Stimulated activated CD4-positive, alpha-beta T cell treated with anti-CD3 and anti-CD28 coated beads, Interleukin-4, amount 100 ng/mL, for 4 hours (primary cell): ENCODE results near the gene GOLGA8O.
"Not testable (repeated sequence)": the region's sequence is repeated elsewhere in the genome, so short reads cannot be mapped to it uniquely, and the experiment has no call there.

Source experiments
- DNase-seq, 2 experiments: peaks; one replicate each; pipeline ENCODE4 v3.0.0-alpha.2; 2020

The GOLGA8O gene, protein sequence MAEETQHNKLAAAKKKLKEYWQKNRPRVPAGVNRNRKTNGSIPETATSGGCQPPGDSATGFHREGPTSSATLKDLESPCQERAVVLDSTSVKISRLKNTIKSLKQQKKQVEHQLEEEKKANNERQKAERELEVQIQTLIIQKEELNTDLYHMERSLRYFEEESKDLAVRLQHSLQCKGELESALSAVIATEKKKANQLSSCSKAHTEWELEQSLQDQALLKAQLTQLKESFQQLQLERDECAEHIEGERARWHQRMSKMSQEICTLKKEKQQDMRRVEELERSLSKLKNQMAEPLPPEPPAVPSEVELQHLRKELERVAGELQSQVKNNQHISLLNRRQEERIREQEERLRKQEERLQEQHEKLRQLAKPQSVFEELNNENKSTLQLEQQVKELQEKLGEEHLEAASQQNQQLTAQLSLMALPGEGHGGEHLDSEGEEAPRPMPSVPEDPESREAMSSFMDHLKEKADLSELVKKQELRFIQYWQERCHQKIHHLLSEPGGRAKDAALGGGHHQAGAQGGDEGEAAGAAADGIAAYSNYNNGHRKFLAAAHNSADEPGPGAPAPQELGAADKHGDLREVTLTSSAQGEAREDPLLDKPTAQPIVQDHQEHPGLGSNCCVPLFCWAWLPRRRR

DNA sequence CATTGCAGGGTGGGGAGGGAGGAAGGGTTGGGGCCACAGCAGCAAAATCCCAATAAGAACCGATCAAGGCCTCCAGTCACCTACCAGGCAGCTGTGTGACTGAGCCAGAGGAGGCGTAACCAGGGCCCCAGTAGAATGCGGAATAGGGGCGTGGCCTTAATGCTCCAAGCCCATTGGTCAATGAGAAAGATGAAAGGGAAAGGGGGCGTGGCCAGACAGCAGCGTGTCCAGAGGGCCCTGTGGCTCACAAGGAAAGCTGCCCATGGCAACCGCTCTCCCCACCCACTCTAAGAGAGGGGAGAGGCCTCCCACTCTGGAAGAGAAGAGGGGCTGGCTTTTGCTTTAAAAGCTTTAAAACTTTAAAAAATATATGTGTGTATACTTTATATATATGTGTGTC, at the start of gene GOLGA8O:
Gene GOLGA8O (minus strand): TSS at position 101 of the 400 bp plus-strand sequence. CDS start 98 bp downstream, at position 3.
- DNase-seq: not testable (repeated sequence)

DNA sequence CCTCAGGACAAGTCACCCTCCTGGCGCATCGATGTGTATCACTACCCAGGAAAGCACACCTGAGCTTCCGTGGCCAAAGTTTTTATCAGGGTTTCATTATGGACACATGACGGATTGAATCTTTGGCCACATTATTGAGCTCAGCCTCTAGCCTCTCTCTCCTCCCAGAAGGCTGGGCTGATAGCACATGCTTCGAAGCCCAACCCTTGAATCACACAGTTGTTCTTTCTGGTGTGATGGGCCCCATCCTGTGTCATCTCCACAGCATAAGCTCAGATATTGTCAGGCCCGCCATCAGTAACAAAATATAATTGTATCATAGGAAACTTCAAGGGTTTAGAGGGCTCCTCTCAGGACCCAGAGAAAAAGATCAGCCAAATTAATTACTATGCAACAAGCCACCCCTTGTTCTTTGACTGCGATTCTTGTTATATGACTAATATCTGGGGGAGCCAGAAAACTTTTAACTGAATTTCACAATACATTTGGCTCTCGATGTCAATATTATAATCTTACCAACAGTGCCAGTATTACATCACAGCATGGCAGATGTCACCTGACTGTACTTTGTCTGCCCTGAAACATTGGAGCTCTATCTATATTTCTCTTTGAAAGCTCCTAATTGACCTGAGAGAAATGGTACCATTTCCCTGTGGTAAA, 48.8 kb upstream of the GOLGA8O start:
- DNase-seq: not testable (repeated sequence)

DNA sequence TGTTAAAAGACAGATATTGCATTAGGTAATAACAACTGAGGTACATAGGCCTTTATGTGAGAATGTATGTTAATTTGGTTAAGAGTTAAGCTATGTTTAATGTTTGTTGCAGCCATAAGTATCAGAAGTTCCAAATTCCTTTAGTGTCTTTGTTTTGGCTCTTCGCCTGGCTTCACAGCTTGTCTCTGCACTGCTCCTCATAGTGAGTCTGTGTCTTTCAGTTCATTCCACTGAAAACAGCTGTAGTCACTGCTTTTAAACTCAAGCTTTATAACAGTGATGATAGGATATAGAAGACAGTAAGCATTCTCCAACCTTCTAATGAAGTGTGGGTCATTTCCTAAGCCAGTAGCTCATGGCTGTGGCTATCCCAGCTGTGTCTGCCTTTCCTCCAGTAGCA, 47.5 kb upstream of the GOLGA8O start:
- DNase-seq: not testable (repeated sequence)

DNA sequence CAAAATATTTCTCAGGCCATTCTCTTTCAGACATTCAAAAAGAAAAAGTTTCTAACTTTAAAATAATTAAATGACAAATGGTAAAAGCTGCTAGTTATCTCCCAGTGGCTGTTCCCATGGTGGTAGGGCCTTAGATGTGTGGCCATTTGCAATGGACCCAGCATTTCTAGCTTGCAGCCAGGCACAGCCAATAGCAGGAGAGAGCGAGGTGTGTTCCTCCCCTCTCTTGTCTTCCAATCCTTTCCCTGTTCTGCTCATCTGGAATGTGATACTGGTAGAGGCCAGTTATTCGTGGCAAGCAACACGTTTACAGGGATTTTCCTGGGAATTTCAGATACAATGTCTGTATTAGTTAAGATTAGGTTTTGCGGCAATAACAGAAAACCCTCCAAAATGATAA, 37.3 kb upstream of the GOLGA8O start:
- DNase-seq: not testable (repeated sequence)

DNA sequence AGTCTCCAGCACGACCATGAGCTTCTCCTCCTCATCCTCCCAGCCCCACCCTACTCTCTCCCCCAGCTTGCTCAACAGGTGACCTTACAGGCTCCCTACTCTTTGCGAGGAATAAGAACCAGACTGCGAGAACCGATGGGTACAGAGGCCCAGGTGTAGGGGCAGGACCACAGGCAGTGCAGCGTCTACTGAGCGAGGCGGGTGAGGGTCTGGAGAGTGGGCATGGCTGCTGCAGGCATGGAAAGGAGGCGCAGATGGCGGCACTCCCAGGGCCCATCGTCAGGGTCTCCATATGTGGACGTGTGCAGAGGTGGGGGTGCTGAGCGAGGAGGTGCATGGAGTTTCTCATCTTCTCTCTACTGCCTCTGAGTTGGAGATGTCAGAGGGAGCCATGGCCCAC, 31.0 kb upstream of the GOLGA8O start:
- DNase-seq: not testable (repeated sequence)

DNA sequence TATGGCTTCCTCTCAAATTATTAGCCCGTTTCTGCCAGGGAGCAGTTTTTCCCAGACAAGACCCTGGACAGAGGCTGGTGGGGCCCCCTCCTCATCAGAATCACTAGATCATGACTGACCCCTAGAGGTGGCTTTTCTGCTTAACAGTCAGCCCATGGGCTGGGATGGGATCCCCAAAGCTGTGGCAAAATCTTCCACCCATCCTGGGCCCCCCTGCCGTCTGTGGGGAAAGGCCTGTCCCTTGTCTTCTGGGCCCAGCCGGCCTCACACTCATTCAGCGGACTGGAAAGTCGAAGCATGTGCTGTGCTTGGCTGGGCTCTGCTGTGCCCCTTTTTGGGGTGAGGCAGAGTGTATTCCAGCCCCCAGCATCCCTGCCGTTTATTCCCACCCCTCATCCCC, 27.9 kb upstream of the GOLGA8O start:
- not testable (repeated sequence) for DNase-seq

DNA sequence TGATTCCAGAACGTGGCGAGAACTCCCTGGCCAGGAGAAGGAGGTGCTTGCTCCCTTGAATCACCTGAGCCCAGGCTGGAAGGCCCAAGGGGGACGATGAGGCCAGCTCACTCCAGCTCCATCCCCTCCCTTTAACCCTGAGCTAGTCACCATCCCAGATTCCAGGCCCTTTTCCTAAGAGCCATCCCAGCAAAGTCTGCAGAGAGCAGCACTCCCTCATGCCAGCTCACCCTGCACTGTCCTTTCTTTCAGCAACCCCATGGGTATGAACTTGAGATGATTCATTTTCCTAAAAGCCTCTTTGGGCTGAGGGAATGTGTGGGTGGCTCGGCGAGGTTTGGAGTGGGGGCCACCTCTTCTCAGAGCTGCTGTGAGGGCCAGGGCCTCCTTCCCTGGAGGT, 26.2 kb upstream of the GOLGA8O start:
- not testable (repeated sequence) for DNase-seq

DNA sequence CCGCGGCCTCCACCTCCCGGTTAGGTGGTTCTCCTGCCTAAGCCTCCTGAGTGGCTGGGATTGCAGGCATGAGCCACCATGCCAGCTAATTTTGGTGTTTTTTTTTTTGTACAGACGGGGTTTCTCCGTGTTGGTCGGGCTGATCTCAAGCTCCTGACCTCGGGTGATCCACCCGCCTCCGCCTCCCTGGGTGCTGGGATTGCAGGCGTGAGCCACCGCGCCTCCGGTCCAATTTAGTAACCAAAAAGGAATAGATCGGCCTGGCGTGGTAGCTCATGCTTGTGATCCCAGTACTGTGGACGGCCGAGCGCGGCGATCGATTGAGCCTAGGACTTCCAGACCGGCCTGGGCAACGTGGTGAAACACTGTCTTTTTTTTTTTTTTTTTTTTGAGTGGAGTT, 12.6 kb upstream of the GOLGA8O start:
- not testable (repeated sequence) for DNase-seq

DNA sequence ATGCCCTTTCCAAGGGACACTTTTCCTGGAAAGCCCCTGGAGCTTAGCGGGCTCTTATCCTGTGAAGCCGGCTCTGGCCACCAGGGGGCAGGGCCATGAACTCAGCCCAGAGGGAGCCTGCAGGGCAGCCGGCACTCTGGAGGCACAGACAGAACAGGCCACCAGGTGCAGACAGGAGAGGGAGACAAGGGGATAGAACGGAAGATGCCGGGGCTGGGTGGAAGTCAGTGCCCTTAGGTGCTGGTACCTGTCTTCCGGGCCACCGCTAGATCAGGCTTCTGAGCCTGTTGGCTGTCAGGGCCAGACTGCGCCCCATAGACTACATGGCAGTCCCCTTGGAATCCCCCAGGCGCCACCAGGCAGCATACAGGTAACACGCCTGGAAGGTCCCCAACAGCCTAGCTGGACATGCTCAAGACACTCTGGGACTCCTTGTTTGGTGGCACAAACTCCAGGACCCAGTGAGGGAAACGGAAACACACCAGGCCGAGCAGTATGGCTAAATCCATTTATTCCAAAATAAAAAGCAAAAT, 14.9 kb downstream of the GOLGA8O start:
- DNase-seq: not testable (repeated sequence)

DNA sequence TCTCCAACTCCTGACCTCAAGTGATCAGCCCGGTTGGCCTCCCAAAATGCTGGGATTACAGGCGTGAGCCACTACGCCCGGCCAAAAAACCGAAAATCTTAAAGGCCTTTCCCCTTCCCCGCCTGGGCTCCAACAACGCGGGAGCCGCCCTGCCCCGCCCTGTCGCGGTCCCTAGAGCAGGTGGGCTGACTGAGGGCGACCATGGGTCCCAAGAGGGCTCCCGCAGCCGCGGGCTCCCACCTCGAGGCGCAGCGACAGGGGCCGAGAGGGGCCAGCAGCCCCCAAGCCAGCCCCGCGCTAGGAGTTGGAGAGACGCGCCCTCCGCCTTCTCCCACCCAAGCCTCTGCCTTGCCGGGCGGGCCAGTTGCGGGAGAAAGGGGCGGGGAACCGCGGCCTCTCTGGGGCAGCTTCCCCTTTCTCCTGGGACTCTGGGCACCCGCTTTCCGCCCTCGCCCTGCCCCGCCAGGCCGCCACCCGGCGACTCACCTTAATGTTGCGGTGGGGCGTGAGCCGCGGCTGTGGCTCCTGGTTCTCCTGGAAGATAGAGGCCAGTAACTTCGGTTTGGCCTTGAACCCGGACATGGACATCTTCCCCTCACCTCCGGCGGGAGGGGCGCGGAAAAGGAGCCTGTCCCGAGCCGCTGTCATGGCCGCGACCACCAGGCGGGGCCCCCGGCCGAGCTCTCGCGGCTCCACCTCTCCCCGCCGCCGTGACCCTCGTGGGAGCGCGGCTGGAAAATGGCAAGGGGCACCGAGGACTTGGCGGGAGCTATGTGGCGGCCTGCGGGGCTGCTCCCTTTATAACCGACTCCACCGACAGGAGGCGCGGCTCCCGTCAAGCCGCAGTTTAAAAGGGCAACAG, 21.1 kb downstream of the GOLGA8O start:
- DNase-seq: not testable (repeated sequence)

DNA sequence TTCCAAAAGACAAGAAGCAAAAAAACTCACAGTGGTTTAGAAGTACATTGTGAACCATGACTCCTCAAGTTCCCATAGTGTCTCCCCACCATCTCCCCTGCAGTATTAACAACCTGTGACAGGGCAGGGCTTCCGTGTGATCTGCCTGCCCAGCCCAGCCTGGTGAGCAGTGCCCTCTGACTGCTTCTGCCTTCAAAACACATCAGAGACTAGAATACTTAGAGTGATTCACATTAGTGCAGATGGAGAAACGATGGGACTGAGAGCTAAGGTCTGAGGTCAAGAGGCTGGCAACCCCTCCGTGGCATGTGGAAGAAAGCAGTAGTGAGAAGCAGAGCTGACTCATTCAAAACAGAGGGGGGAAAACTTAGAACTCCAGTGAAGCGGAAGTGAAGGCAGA, 27.8 kb downstream of the GOLGA8O start:
- not testable (repeated sequence) for DNase-seq

DNA sequence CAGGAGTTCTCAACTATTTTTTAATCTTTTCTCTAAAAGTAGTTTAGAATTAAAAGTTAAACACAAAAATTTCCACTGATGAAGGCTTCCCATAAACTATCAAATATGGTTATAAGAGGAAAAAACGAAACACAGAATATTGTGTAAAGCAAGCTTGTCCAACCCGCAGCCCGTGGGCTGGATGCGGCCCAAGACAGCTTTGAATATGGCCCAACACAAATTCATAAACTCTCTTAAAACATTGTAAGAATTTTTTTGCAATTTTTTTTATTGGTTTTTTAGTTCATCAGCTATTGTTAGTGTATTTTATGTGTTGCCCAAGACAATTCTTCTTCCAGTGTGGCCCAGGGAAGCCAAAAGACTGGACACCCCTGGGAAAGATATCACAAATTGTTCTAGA, 28.9 kb downstream of the GOLGA8O start:
- DNase-seq: not testable (repeated sequence)

DNA sequence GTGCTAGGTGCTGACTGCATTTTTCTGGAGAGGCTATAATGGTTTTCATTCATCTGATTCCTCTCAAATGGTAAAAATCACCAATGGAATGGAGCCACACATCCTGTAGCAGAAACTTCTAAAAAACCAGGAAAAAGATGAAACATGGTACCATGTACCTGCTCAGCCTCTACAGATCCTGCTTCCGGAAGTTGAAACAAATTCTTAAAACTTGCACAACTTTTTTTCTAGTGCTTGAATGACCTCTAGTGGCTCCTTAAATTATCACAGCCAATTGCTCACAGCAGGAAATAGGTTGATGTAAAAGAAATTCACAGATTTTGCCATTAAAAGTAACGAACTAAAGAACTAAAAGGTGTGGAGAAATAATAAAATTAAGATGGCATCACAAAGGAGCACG, 47.5 kb downstream of the GOLGA8O start:
- DNase-seq: not testable (repeated sequence)

DNA sequence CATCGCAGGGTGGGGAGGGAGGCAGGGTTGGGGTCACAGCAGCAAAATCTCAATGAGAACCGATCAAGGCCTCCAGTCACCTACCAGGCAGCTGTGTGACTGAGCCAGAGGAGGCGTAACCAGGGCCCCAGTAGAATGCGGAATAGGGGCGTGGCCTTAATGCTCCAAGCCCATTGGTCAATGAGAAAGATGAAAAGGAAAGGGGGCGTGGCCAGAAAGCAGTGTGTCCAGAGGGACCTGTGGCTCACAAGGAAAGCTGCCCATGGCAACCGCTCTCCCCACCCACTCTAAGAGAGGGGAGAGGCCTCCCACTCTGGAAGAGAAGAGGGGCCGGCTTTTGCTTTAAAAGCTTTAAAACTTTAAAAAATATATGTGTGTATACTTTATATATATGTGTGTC, 52.2 kb downstream of the GOLGA8O start, which contains the start of gene GOLGA8K:
Gene GOLGA8K (minus strand): TSS at position 101 of the 400 bp plus-strand sequence. CDS start 98 bp downstream, at position 3.
- DNase-seq: not testable (repeated sequence)

DNA sequence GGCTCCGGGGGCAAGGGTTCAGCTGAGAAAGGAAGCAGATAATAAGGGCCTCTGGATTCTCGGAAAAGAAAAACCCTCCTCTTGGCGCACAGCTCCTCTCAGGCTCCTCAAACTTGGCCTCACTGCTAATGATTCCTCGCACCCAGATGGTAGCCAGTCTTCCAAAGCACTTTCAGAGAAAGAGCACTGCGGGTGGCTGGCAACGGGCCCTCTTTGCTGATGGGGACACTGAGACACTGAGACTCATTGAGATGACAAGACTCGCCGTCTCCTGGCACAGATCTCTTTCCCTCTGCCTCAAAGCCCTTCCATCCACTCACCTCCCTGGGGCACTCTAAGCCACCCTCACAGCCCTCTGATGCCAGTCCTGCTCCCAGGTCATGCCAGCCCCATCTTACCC, 58.9 kb downstream of the GOLGA8O start:
- DNase-seq: not testable (repeated sequence)
